SW480 (cell line): ENCODE data around the gene MYDGF.

Source experiments
- DNase-seq: peaks from one replicate; pipeline ENCODE4 v3.0.0-alpha.2; 2016; ENCODE audit warnings: low spot score

MYDGF gene

GRCh38 chr19:4641132-4641531 lies 29.0 kb downstream of the MYDGF start:
- DNase-seq, result no peak

GRCh38 chr19:4640247-4641000 lies 29.7 kb downstream of the MYDGF start:
- DNase-seq, result no peak

DNA sequence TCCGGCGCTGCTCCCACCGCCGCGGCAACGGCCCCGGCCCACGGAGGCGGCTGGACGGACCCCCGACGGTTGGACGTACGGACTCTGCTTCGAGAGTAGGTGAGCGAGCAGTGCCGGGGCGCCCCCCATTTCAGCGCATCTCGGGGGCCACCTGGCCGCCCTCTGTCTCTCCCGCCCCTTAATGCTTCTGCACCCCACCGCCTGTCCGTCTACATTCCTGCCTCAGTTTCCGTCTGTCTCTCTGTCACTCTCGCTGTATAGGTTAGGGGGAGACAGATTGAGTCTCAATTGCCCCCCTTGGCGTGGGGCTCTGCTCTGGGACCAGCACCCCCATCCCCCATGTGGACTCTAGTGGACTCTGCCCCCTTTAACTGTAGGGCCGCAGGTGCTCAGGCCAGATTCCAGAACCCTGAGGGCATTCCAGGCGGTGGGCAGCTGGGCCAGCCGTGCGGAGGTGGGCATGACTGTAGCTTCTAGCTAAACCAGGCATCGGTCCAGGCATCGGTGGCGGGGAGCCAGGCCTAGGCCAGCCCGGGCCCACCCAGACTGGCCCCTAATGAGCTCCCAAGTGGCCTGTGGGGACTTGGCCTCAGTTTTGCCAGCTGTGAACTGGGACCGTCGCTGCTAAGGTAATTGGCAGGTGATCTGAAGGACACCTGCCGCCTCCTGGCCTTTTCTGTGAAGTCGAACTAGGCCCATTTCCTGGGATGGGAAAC lies 30.5 kb downstream of the MYDGF start:
- no peak for DNase-seq

GRCh38 chr19:4638828-4639530 lies 31.2 kb downstream of the MYDGF start, which contains the start of gene TNFAIP8L1:
Gene TNFAIP8L1, plus strand, starts transcription at chr19:4639516. Its CDS starts 12,354 bp downstream, at chr19:4651870.
- DNase-seq, result peak; percentile 93

GRCh38 chr19:4638317-4638716 lies 31.8 kb downstream of the MYDGF start:
- no peak for DNase-seq

GRCh38 chr19:4636761-4637160 lies 33.4 kb downstream of the MYDGF start:
- no peak for DNase-seq

DNA sequence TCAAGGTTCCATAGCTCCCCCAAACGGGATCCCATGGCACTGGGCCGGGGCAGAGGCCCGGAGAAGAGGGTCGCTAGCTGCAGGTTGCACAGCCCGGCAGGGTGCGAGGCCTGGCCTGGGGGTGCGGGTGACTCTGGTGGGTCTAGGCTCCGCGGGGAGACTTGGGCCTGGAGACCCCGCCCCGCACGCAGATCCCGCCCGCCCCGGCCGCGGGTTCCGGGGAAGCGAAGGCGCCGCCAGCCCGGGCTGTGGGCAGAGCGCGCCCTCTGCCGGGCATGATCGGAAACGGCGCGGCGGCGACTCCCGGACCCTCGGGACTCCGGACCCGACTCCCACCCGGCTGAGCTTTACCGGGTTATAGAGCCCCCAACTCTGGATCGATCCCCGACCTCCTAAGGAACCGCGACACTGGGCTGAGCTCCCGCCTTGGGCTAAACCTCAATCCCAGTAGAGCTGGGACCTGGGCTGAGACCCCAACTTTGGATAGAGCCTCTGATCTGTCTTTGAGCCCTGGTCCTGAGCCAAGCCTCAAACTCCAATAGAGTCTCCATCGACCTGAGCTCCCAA lies 33.9 kb downstream of the MYDGF start:
- no peak for DNase-seq

DNA sequence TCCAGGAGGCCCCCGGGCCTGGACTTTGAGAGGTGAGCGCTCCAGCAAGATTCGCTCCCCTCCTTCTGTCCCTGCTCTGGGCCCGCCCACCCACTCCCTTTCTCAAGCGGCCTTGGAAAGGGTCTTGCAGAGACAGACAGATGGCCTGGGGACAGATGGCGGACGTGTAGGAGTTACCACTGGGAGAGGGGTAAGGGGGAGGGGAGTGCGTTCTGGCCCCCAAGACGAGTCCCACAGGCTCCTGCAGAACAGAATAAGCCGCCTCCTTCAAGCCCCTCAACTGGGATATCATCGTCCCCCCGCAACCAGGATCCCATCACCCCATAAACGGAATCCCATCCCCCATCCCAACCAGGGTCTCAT lies 34.4 kb downstream of the MYDGF start:
- no peak for DNase-seq

DNA sequence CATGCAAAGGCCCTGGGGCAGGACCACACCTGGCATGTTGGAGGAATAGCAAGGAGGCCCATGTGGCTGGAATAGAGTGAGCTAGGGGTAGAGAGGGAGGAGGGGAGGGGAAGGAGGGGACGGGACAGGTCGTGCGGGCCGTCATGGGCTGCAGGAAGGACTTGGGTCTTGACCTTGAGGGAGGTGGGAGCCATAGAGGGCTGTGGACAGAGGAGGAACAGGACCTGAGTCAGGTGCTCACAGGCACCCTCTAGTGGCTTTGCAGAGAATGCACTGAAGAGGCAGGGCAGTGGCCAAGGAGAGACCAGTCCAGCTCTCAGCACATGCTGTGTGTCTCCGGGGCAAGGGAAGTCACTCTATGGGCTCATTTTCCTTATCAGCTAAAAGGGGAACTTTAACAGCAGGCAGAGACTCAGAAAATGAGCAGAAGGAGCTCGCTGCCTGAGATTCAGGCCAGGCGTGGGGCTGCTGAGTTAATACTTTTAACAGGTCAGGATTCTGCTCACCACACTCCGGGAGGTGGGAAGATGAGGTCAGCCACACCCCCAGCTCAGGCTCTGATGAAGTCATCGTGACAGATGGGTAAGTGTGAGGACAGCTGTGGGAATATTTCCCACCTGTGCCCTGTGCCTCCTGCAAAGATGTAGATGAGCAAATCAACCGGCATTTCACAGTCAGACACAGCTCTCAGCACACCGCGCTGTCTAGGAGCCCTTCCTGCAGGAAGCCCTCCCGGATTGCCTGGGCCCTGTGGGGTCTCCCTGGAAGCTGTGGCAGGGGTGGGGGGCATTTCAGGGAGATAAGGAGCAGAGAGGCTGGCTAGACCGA lies 36.8 kb downstream of the MYDGF start:
- peak; percentile 76 for DNase-seq

DNA sequence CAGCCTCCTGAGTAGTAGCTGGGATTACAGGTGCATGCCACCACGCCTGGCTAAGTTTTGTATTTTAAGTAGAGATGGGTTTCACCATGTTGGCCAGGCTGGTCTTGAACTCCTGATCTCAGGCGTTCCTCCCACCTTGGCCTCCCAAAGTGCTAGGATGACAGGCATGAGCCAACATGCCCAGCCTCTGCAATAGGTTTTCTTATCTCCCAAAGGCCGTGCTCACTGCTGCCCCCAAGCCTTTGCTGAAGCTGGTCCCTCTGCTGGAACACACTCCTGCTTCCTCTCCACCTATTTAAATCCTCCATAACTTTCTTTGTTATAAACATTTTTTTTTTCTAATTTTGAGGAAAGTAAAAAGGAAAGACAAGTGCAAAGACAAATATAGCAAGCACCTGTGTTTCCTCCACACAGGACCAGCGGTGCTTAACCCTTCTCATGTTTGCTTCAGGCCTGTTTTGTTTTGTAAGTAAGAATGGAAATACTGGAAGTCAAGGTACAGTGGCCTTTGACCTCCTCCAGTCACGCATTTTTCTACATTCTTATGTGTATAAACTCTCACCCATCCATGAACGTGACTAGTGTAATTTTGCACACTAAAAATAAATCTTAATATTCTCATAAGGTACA lies 45.3 kb downstream of the MYDGF start:
- DNase-seq, result no peak

GRCh38 chr19:4624301-4624700 lies 45.8 kb downstream of the MYDGF start:
- no peak for DNase-seq

- no peak for DNase-seq
These were observed 47.3 kb downstream of the MYDGF start for GRCh38 chr19:4622695-4623421.

DNA sequence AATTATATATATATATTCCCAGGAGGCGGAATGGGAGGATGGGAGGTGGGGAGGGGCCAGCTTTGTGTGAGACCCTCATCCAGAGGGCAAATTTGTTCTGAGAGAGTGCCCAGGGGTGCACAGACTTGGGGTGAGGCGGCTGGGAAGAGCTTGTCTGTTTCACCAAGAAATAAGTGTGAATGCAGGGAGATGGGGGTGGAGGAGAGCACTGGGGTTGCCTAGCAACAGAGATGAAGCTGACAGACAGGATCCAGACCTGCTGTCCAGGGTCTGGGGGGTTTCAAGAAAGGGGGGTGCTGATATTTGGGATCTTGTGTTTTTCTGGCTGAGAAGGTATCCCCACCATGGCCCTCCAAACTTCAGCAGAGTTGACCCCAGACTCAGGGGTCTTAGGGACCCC lies 49.5 kb downstream of the MYDGF start:
- no peak for DNase-seq

DNA sequence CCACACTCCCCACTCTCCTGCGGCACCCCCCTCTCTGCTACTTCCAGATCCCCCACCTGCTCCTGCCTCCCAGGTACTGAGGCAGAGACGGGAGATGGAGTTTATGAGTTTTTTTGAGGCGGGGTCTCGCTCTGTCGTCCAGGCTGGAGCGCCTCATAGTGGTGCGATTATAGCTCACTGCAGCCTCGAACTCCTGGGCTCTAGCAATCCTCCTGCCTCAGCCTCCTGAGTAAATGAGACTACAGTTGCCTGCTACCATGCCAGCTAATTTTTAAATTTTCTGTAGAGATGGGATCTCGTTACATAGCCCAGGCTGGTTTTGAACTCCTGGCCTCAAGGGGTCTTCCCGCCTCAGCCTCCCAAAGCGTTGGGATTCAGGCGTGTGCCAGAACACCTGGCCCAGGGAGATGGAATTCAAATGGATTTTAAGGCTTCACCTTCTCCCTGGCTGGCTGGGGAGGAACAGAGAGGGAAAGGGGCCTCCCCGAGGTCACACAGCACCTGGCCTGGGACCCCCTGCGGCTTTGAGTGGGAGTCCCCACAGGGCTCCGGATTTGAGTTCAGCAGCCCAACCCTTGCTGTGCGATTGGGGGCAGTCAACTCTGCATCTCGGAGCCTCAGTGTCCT lies 50.4 kb downstream of the MYDGF start:
- no peak for DNase-seq

DNA sequence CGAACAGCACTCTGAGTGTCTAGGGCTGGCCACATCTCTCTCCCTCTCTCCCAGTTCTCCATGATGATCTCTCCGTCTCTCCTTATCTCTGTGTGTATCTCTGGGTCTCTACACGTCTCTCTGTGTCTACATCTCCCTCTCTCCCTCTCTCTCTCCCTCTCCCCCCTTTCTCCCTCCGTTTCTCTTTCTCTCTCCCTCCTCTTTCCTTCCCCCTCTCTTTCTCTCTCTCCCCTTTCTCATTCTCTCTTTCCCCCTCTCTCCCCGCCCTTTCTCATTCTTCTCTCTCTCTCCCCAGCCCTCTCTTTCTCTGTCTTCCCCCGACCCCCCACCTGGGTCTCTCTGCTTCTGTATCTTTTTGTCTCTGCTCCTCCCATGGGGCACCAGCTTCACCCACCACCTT lies 52.1 kb downstream of the MYDGF start:
- DNase-seq, result no peak

DNA sequence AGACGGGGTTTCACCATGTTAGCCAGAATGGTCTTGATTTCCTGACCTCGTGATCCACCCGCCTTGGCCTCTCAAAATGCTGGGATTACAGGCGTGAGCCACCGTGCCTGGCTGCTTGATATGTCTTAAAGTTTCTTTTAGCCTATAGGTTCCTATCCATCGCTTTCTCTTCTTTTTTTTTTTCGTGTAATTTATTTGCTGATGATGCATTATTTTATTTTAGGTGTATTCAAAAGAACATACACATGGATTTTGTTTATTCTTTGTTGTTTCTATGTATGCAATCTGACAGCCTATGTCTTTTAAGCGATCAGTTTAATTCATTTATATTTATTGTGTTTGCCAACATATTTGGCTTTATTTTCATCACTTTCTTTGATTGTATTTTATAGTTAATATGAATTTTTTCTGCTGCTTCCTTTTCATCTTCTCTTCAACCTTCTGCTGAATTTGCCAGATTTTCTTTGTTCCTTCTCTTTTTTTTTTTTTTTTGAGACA lies 56.8 kb downstream of the MYDGF start:
- DNase-seq, result no peak

DNA sequence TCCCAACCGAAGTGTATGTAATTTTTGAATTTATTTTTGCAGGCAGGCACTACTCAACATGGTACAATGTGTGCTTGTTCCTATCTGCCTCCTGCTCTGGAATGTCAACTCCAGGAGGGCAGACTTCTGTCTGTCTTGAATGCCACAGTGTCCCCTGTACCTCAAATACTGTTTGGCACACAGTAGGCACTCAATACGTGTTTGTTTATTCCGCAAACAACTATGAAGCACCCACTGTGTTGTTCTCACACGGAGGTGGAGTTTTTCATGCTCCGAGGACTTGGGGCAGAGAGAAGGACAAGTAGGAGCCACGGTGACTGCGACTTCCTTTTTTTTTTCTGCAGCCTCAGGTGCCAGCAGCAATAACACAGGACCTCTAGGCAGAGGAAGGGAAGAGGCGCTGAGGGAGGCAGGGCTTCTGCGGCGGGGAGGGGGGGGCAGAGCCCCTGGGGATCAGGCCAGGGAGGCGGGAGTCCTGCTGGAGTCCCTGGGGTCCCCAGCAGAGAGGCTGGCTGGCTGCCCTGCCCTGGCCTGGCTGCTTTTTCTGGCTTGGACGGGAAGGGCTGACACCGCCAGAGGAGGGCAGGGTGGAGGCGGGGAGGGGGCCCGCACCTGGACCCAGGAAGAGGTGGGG lies 60.1 kb downstream of the MYDGF start:
- DNase-seq, result no peak
